Prostate gland (tissue), 2 donors: ENCODE results near the gene PRPF4. TPM values are rescaled to one million over a fixed set of nuclear protein-coding genes. Genes with fewer than 3 reads are reported as not detected.
"Not testable (repeated sequence)": the region's sequence is repeated elsewhere in the genome, so short reads cannot be mapped to it uniquely, and the experiment has no call there.

ENCODE experiments used
- DNase-seq: peaks from one replicate; pipeline ENCODE4 v3.0.0-alpha.2; 2019; ENCODE audit warnings: low spot score
- H3K27ac ChIP-seq, 2 donors: fragments of 200-600 bp; sonication (generic); 2 replicates each; pipeline ENCODE4 v1.5.1; 2017 to 2019
- H3K27me3 ChIP-seq: fragments of 200-600 bp; sonication (generic); replicated peaks from 2 replicates; pipeline ENCODE4 v1.5.1; 2019; ENCODE audit not compliant: insufficient read depth
- H3K36me3 ChIP-seq, 2 donors: fragments of 200-600 bp; sonication (generic); 1 replicate in 1 of 2; 2 replicates in 1 of 2; pipeline versions ENCODE4 v1.5.1 to v1.8.1; 2017 to 2019
- H3K4me1 ChIP-seq: fragments of 200-600 bp; sonication (generic); replicated peaks from 2 replicates; pipeline ENCODE4 v1.5.1; 2019
- H3K4me3 ChIP-seq, 2 donors: fragments of 200-600 bp; sonication (generic); 2 replicates each; pipeline ENCODE4 v1.5.1; 2017 to 2019
- H3K9me3 ChIP-seq: fragments of 200-600 bp; sonication (generic); 2 replicates; pipeline ENCODE4 v1.5.1; 2017
- CTCF ChIP-seq, 4 experiments: fragments of 200-600 bp in 2 of 4; fragments of 450-650 bp in 2 of 4; sonication (generic) in 2 of 4; IDR thresholded peaks; 1 replicate in 3 of 4; 2 replicates in 1 of 4; pipeline ENCODE4 v1.5.1; 2016 to 2019; ENCODE audit warnings: antibody characterized with exemption in 4 of 4, mild to moderate bottlenecking in 2 of 4, moderate library complexity in 2 of 4
- POLR2A ChIP-seq: fragments of 450-650 bp; IDR thresholded peaks from one replicate; pipeline ENCODE4 v1.6.1; 2016; ENCODE audit warnings: antibody characterized with exemption, mild to moderate bottlenecking
- POLR2AphosphoS5 ChIP-seq: sonication (generic); formaldehyde crosslinking; IDR thresholded peaks from one replicate; pipeline ENCODE4 v1.6.1; 2017; ENCODE audit warnings: antibody characterized with exemption
- WGBS: methylation state at CpG from one replicate; pipeline ENCODE4 v1.1.5; 2018; 5-methylcytosine and 5-hydroxymethylcytosine counted together
- intact Hi-C: fragments of 100-400 bp; cut with DNase I; formaldehyde crosslinking; loops from one replicate; pipeline ENCODE4 v1.14.2; 2022
- total RNA-seq, 2 donors: library from RNA; depleted of rRNA; stranded (reverse); fragments of >200 nt; gene quantifications; one replicate each; pipeline ENCODE4 v1.1.0, GENCODE V29; 2016

PRPF4 gene
- 10 to 100 TPM; 25.0 to 27.1 TPM for total RNA-seq

GRCh38 chr9:113275157-113276131, at the start of gene PRPF4, which contains the start of gene CDC26:
PRPF4 (plus strand) TSS chr9:113275658; CDS start chr9:113275744, 86 bp downstream.
CDC26 (minus strand) TSS chr9:113275572; CDS start chr9:113272507, 3,065 bp downstream.
- no peaks in the 10 kb centered on the region for H3K4me1 ChIP-seq
- no peaks in the 10 kb centered on the region for H3K9me3 ChIP-seq
- H3K27ac ChIP-seq: peak within 1 kb of the TSS; percentile 85 to 95
- H3K36me3 ChIP-seq: peaks cover 0 to 4% of the 10 kb centered on the region in 2 donors
- intact Hi-C loops: loop anchor here (10.0 kb wide), 2 partner anchors 129 to 309 kb away; partner anchors contain the start of gene ALAD
- DNase-seq: peak; percentile 96
- WGBS: under 1% methylated on average over 52 of the region's 63 CpGs
- TF ChIP-seq CTCF (IDR thresholded peaks at IDR 0.05): peak in 2 of 4 experiments; percentile 24 to 30
- peak; percentile 89 for TF ChIP-seq POLR2A
- peak; percentile 99 for TF ChIP-seq POLR2AphosphoS5
- no peaks in the 10 kb centered on the region for H3K27me3 ChIP-seq
- peak within 1 kb of the TSS; percentile 51 to 56 for H3K4me3 ChIP-seq

GRCh38 chr9:113227436-113227835, 48.0 kb upstream of the PRPF4 start:
- Histone ChIP-seq H3K36me3 (no peaks in the 10 kb centered on the region), H3K27ac (peak overlapping the region in 1 of 2 donors; percentile 67), H3K27me3 (no peaks in the 10 kb centered on the region), H3K4me1 (no peaks in the 10 kb centered on the region), H3K9me3 (no peaks in the 10 kb centered on the region), H3K4me3 (no peak overlapping the region)
- intact Hi-C loops: no loop called here
- TF ChIP-seq POLR2A (no peak), CTCF (IDR thresholded peaks at IDR 0.05) (no peak), POLR2AphosphoS5 (no peak)
- DNase-seq: no peak
- WGBS: 0% methylated on average over 1 of the region's 1 CpG

GRCh38 chr9:113228130-113228665, 47.3 kb upstream of the PRPF4 start:
- Histone ChIP-seq H3K9me3 (no peaks in the 10 kb centered on the region), H3K27ac (peak overlapping the region; percentile 28 to 67), H3K36me3 (no peaks in the 10 kb centered on the region), H3K4me1 (no peaks in the 10 kb centered on the region), H3K27me3 (no peaks in the 10 kb centered on the region), H3K4me3 (no peak overlapping the region)
- intact Hi-C loops: no loop called here
- no peak for TF ChIP-seq POLR2A
- TF ChIP-seq POLR2AphosphoS5: peak; percentile 38
- DNase-seq: no peak
- 29% methylated on average over 3 of the region's 3 CpGs for WGBS

- DNase-seq: no peak
- no peak overlapping the region for H3K27ac ChIP-seq
- intact Hi-C loops: no loop called here
- no peaks in the 10 kb centered on the region for H3K27me3 ChIP-seq
- no peaks in the 10 kb centered on the region for H3K4me1 ChIP-seq
- 91% methylated on average over 2 of the region's 2 CpGs for WGBS
- H3K4me3 ChIP-seq: no peak overlapping the region
- no peak for TF ChIP-seq POLR2A
- TF ChIP-seq POLR2AphosphoS5: no peak
- TF ChIP-seq CTCF (IDR thresholded peaks at IDR 0.05): no peak
- H3K9me3 ChIP-seq: no peaks in the 10 kb centered on the region
- H3K36me3 ChIP-seq: no peaks in the 10 kb centered on the region
Observed at GRCh38 chr9:113231701-113232100, 43.8 kb upstream of the PRPF4 start.

GRCh38 chr9:113235701-113236255, 39.7 kb upstream of the PRPF4 start:
- H3K4me1 ChIP-seq, H3K27me3 ChIP-seq, H3K4me3 ChIP-seq, H3K9me3 ChIP-seq, H3K27ac ChIP-seq, DNase-seq, H3K36me3 ChIP-seq, intact Hi-C loops: not testable (repeated sequence)
- 78% methylated on average over 10 of the region's 10 CpGs for WGBS
